ENCODE data around the gene COPS7B.

The COPS7B gene

DNA sequence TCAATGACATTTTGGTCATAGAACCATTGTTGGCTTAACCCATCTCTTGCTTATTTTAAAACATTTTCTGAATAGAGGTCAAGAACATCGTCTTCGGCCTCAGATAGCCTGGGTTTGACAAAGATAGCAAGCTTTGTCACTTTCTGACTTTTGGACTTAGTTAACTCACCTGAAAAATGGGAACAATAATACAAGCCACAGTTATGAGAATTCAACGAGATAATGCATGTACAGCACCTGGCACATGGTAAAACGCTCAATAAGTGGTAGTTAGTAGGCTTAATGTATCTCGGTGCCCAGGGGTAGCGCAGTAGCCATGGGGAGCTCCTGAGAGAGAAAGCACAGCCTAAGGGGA, 446 bp upstream of the COPS7B start:
- DNase-seq (ENCODE audit: low read depth), result no peak

DNA sequence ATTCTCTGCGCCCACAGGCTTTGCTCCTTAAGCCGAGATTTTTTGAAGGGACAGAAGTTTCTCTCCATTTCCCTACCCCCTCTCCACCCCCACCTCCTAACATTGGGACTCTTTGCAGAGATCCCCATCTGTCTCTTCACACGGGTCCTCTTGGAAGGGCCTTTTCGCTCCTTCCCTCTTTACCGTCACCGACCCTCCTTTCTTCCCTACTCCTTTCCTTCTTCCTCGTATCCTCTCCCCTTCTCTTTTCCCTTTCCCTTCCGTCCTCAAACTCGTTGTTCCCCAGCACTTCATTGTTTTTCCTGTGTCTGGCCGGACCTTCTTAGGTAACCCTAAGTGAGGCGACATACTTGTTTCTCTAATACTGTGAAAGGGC, 660 bp downstream of the COPS7B start:
- no peak for DNase-seq (ENCODE audit: low read depth)

DNA sequence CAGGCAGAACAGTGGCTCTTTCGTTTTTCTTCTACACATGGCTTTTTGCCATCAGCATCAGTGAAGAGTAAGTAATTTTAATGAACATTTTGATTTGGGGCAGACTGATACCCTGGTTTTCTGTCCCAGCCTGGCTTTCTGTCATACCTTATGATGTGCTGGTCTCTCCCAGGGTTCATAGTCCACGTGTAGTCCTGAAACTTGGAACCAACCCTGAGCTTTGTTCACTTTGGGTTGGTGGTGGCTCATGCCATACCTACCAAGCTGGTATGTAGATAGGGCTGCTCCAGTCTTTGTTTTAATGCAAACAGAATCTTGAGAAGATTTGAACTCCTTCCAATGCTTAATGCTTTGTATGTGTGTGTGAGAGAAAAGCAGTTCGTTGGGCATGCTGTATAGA, 4.9 kb downstream of the COPS7B start:
- DNase-seq (ENCODE audit: low read depth), result no peak

DNA sequence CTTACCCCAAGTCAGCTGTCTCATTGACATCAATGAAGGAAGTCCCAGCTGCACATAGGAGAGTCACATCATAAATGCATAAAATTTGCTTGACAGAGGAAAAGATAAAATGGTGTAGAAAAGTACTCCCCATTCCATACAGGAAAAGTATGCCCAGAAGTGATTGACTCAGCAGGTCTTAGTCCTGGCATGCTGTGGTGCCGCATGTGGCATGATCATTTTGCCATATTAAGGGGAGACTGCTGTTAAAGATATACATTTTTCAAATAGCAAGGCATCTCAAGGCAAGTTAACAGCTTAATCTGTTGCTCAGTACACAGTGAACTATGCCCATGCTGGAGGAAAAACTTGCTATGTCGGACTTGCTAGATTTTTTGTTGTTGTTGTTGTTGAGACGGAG, 8.1 kb downstream of the COPS7B start:
- no peak for DNase-seq (ENCODE audit: low read depth)

DNA sequence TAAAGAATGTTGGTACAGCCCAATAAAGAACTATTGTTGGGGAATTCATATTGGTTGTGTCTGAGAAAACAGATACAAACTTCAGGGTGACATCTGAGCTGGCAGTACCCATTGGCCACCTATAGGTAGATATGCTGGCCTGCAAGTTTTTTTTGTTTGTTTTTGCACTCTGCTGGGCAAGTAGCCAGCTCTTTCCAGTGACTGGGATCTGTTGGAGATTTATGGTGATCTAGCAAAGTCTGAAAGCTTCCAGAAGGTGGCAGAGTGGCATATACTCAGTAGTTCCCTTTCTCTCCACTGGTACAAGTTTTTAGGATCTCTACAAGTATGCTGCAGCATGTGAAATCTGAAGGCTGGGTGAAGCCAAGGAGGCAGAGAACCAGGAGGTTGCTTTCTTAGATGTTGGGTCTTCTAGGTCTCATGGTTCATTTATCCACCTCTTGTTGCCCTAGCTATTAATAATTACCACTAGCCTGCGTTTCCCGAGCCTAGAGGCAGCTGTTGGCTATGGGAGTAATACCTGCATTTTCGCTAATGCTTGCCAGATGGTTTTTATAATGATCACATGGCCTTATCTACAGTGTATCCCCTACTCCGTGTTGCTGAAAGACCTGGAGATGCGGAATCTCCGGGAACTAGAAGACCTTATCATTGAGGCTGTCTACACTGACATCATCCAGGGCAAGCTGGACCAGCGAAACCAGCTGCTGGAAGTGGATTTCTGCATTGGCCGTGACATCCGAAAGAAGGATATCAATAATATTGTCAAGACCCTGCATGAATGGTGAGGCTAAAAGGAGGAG, 9.5 kb downstream of the COPS7B start:
- DNase-seq (ENCODE audit: low read depth), result no peak

DNA sequence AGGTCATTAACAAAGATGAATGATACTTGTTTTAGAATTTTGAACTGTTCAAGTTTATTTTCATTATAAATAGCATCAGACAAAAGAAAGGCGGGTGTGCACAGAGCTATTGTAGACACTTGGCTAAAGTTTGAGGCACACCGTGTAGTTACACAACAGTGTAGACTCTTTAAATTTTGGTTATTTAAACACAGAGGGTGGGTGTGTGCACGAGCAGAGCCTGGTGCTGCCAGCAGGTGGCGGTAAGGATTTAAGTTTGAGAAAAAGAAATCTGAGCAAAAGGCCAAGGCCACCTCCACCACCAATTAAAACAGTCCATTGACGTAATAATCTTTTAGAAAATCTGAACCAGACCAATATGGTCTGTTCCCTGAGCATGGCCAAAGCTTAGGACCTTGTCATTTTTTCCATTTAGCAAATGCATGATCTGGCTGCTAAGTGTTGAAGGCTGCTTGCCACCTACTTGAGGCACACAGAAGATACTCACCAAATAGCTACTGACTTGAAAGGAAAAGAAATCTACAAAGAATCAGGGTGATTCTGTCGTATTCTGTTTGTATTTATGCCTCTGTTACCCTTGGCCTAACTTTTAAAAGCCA, 14.3 kb downstream of the COPS7B start:
- DNase-seq (ENCODE audit: low read depth), result no peak

DNA sequence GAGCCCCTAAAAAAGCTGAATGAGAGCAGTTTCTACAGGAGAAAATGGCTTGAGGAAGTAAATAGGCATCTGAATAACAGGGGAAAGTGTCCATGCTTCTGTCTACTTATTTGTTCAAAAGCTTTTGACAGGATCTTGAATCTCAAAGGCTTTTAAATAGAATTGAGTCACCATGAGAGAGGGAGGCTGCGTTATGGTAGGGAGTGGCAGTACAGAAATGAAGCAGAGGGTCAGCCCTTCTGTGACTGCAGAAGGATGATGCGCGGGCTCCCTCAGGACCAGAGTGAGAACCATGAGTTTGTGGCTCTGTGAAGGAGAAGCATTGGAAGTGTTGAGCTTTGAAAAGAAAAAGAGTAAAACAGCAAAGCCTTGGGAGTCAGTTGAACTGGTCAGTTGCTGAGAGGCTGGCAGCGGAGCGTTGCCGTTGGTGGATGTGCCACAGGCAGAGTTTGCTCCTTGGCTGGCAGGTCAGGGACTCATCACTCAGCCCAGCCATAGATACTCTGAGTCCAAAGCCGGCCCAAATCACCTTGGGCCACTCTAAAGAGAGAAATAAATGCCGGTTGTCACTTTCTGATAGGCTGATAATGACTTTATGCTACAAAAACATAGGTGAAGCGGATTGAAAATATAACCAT, 17.4 kb downstream of the COPS7B start:
- no peak for DNase-seq (ENCODE audit: low read depth)

DNA sequence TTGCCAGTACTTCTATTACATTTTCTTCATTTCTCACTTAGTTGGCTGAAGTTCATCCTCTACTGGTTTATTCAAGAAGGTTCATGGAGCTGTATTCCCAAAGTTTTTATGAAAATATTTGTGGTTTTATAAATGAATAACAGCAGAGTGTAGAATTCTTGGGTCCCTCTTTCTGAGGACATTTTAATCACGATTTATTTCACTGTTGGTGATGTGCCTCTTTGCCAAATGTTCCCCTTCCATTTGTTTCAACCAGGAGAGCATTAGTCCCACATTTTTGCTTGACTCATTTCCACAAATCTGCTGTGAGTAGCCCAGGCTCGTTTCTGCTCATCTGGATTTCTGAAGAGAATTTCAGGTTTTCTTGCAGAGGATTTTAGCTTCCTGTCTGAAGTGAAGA, 20.8 kb downstream of the COPS7B start:
- DNase-seq (ENCODE audit: low read depth), result no peak

DNA sequence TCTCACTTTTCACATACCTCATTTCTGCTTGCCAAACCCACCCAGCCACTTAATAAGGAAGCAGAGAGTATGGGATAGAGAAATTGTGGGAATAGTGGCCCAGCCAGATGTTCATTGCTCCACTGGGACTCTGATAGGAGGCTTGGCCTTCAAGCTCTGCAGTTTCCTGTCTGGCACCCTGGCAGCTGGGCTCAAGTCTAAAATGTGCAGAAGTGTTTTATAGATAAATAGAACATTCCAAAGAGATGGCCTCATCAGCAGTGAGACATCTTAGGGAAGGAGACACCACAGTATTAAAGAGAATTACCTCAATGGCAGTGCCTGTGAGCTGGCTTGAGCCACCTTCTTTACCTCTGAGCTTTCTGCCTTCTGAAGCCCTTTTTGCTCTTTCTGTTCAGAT, 24.7 kb downstream of the COPS7B start:
- DNase-seq (ENCODE audit: low read depth), result no peak

DNA sequence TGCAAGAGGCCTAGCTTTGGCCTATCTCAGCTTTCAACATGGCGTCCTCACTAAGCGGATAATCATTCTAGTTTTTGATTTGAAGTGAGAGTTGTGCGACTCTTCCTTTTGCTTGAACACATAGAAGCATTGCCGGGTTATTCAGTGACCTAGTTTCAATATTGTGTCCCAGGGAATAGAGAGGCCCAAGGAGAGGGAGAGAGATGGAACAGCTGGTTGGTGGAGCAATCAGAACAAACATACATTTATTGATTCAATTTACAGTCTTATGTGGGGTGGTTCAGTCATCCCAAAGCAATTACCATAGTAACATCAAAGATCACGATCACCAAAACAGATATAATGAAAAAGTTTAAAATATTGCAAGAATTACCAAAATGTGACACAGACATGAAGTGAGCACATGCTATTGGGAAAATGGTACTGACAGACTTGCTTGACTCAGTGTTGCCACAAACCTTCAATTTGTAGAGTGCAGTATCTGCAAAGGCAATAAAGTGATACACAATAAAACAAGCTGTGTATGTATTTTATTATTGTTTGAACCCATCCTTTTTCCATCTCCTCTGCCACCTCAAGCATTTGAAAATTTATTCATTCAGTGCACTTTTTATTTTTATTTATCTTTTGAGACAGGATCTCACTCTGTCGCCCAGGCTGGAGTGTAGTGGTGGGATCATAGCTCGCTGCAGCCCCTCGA, 30.2 kb downstream of the COPS7B start:
- DNase-seq (ENCODE audit: low read depth), result no peak

DNA sequence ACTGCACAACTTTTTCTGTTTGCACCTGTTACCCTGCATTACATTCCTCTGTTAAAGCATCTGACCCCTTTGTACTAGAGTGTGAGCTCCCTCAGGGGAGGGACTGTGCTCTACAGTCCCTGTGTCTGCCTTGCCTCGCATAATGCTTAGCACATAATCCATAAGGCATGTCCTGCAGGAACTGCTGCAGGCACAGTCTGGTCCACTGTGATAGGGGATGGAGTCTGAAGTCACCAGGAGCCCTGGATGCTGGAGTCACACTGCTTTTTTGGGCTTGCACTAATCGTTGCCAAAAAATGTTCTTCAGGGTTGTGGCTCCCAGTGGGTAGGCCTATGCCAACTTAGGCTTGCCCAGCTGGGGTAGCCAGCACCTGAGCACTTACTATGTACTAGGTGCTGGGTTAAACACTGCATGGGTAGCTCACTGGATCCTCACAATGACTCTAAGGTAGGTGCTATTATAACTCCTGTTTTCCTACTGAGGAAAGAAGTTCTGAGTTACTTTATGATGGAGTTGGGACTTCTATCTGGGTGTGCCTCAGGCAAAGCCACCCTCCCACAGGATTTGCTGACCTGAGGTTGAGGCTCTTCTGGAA, 33.3 kb downstream of the COPS7B start:
- no peak for DNase-seq (ENCODE audit: low read depth)

DNA sequence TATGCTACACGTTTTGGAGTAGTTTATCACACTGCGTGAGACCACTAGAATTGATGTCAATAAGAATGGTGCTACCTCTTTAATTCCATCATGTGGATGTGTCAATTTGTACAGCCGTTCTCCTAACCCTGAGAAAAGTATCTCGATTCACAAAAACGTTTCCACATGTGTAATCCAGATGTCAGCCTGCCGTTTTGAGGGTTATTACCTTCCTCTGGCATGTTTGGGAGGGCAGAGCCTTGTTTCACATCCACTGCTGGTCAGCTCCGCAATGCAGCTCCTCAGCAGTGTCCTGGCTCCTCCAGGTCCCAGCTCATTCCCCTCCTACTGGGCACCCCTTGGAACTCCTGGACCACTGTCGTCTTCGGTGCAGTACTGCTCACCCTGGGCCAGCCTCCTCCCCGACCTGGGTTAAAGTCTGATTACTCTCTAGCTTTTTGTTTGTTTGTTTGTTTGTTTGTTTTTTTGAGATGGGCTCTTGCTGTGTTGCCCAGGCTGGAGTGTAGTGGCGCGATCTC, 34.6 kb downstream of the COPS7B start:
- DNase-seq (ENCODE audit: low read depth), result no peak

DNA sequence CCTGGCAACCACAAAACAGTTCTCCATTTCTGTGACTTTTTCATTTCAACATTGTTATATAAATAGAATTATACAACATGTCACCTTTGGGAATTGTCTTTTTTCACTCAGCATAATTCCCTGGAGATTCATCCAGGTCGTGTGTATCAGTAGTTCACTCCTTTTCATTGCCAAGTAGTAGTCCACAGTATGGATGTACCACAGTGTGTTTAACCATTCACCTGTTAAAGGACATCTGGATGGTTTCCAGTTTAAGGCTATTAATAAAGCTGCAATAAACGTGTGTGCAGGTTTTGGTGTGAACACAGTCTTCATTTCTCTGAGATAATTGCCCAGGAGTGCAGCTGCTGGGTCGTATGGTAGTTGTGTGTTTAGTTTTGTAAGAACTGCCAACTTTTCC, 35.7 kb downstream of the COPS7B start:
- no peak for DNase-seq (ENCODE audit: low read depth)

DNA sequence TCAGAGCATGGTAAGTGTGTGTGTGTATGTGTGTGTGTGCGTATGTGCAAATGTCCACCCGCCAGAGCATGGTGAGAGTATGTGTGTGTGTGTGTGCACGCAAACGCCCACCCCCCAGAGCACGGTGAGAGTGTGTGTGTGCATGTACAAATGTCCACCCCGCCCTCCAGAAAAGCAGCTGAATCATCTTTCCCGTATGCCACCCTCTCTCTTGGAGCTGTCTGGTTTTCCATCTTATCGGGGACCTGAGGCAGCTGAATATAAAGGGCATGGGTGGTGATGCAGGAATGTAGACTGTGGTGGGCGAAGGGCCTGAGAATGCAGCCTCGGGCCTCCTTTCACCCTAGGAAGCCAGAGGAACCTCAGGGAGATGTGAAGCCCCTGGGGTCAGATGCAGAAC, 66.9 kb downstream of the COPS7B start:
- DNase-seq (ENCODE audit: low read depth), result no peak

DNA sequence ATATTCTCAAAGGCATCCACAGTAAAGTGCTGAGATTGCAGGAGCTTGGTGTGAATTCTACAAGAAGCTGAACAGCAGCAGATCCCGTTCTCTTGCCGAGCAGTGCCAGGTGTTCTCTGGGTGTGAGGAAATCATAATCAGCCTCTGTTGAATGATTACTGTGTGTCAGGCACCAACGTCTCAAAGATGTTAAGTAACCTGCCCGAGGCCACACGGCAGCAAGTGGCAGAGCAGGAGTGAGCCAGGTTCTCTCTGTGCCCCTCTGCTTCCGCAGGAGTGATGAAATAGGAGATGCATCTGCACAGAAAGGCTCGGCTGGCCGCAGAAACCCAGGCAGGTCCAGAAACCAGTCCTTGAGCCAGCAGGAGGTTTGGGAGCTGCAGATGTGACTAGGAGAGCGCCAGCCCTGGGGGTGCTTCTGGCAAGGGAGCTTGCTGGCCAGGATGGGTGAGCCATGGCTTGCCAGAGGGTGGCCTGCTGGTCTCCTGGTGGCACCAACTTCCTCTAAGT, 68.4 kb downstream of the COPS7B start:
- DNase-seq (ENCODE audit: low read depth), result no peak

DNA sequence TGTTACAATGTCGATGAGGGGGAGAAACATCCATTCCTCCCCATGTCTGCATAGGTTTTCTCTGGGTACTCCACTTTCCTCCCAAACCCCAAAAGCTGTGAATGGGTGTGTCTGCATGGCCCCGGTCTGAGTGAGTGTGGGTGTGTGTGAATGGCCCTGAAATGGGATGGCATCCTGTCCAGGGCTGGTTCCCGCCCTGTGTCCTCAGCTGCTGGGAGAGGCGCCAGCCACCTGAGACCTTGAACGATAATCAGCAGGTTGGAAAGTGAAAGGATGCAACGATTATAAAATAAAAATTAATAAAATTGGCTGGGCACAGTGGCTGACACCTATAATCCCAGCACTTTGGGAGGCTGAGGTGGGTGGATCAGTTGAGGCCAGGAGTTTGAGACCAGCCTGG, 70.7 kb downstream of the COPS7B start:
- no peak for DNase-seq (ENCODE audit: low read depth)
